ENCODE measurements around the gene JPT2.
"Not testable (repeated sequence)": the region's sequence is repeated elsewhere in the genome, so short reads cannot be mapped to it uniquely, and the experiment has no call there.

Gene JPT2

GRCh38 chr16:1710811-1711507 is 32.9 kb downstream of the JPT2 start:
- DNase-seq: no peak

GRCh38 chr16:1712791-1713261 is 34.7 kb downstream of the JPT2 start:
- no peak for DNase-seq

GRCh38 chr16:1713331-1713730 is 35.3 kb downstream of the JPT2 start:
- DNase-seq: no peak

DNA sequence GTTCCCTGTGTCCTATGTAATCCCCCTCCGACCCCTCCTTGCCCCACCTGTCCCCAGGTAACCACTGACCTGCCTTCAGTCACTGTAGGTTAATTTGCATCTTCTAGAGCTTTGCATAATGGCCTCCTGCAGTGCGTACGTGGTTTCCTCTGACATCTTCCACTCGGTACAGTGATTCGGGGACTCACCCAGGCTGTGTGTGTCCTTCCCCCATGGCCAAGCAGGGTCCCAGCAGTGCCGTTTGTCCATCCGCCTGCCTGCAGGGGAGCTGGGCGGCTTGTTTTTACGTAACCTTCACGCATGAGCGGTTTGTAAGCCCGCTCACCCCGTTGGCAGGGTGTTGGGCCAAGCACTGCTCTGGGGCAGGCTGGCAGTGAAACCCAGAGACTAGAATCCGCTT is 35.9 kb downstream of the JPT2 start:
- no peak for DNase-seq

DNA sequence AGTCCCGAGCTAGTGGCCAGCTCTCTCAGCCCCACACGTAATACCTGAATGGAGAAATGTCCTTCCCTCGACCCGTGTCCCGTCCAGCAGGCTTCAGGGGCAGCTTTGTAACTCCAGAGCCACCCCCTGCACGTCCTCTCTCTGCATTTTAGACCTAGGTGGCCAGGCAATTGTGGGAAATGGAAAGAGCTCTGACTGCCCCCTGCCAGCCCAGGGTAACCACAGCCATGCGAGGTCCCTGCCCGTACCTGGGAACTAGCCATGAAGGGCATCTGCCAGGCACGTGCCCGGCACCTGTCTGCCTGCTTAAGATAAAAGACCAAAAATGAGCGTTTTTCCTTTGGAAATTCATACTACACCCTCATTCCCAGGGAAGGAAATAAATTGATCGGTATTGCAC is 37.1 kb downstream of the JPT2 start:
- DNase-seq: no peak

GRCh38 chr16:1718236-1718635 is 40.2 kb downstream of the JPT2 start:
- not testable (repeated sequence) for DNase-seq

DNA sequence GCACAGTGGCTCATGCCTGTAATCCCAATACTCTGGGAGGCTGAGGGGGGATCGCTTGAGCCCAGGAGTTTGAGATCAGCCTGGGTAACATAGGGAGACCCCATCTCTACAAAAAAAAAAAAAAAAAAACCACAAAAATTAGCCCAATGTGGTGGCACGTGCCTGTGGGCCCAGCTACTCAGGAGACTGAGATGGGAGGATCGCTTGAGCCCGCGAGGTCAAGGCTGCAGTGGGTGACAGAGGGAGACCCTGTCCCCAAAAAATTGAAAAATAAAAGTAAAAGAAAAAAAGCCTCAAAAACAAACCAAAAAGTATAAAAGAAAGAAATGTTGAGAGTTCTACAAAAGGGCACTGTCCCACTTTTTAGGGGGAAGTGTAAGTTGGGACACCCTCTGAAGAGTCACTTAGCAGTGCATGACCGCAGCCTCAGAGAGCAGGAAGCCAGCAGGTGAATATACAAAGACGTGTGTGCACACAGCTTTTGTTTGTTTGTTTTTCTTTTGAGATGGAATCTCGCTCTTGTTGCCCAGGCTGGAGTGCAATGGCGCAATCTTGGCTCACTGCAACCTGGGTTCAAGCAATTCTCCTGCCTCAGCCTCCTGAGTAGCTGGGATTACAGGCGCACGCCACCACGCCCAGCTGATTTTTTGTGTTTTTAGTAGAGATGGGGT is 41.6 kb downstream of the JPT2 start:
- DNase-seq: not testable (repeated sequence)

DNA sequence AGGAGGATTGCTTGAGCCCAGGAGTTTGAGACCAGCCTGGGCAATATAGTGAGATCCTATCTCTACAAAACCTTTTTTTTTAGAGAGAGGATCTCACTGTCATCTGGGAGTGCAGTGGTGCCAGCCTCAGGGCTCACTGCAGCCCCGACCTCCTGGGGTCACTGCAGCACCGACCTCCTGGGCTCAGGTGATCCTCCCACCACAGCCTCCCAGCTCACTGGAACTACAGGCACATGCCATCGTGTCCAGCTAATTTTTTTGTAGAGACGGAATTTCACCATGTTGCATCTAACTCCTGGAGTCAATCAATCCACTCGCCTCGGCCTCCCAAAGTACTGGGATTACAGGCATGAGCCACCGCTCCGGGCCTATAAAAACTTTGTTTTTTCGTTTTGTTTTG is 43.3 kb downstream of the JPT2 start:
- no peak for DNase-seq

DNA sequence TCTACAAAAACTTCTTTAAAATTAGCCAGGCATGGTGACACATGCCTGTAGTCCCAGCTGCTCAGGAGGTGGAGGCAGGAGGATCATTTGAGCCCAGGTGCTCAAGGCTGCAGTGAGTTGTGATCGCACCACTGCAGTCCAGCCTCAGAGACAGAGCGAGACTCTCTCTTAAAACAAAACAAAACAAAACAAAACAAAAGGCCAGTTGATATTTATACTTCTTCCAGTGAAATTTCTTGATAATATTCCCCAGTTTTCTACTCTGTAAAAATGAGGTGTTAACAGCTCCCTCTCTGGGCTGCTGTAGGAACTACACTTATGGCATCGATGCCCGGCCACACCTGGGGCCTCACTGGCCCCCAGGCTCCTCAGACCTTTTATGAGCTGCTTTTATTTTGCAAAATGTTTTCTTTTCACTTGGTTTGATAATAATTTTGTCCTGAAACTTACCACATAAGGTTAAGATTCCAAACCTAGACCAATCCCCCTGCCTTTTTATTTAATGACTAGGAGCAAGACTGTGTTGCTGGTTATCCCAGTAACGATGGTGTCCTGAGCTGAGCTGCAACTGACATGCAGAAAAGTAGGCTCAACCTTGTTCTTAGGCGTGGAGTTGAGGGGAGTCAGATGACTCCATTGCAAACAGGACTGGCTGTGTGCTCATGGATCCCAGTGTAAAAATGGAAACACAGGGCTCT is 45.5 kb downstream of the JPT2 start:
- DNase-seq: no peak

GRCh38 chr16:1724491-1724890 is 46.4 kb downstream of the JPT2 start:
- no peak for DNase-seq

GRCh38 chr16:1726661-1727502 is 48.8 kb downstream of the JPT2 start:
- no peak for DNase-seq

DNA sequence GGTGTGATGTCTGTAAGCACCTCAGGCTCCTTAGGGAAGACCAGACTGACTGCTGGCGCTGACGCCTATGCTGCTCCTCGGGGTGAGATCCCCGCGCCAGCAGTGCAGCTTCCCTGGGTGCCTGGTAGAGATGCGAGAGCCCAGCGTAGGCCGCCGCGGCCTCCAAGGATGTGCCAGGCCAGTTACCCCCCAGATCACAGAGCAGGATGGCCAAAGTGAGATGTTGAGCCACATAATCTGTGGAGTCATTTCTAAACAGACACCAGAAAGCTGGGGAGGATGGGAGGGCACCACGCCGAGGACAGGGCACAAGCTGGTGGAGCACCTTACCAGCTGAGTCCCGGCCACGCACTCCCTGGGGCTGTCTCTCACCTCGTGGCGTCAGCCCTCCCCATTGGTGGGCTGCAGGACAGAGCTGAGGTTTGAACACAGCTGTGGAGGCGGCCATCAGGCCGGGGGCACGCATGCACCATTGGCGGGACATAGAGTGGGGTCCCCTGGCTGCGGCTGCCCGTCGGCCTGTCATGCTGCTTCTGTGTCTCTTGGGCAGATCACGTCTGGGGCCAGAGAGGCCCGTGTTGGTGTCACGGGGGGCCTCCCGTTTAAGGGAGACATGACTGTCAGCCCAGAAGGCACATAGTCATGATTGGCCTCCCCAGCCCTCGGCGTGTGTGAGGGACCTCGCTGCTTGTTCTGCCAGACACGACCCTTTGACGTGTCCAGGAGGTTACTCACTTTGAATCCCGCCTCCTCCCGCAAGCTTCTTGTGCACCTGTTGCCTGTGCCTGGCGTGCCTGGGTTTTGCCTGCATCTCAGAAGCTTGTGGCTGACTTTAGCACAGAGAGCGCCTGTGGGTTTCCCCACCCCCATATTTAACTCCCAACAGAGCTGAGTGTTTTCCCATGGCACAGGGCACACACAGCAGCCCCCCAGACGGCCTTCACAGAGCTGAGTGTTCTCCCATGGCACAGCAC is 49.9 kb downstream of the JPT2 start:
- DNase-seq: no peak

DNA sequence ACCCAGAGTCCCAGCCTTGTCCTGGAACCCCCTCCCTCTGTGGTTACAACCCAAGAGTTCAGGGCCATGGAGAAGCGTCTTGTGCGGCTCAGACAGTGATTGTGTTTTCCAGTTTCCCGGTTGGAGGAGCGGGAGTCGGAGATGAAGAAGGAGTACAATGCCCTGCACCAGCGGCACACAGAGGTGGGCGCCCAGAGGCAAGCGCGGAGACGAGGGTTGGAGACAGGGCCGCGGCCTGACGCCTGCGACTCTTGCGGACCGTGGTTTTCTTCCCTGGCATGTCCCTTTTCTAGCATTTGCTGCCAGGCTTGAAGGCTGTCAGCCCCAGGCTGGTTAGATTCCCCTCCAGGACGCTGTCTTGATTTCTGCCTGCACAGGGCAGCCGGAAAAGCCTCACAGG is 50.9 kb downstream of the JPT2 start:
- DNase-seq: no peak

DNA sequence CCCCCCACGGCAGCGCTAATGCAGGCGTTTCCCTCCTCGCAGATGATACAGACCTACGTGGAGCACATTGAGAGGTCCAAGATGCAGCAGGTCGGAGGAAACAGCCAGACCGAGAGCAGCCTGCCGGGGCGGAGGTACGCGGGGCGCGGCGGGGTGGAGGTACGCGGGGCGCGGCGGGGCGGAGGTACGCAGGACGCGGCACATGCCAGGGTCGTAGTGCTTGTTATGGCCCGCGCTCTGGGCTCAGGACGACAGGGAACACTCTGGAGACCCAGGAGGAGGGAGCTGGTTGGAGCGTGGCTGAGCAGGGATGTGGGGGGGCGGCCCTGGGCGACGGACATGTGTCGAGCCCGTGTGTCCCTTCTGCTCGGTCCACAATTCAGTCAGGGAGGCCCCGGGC is 51.4 kb downstream of the JPT2 start:
- no peak for DNase-seq

GRCh38 chr16:1731073-1731472 is 53.0 kb downstream of the JPT2 start:
- no peak for DNase-seq

DNA sequence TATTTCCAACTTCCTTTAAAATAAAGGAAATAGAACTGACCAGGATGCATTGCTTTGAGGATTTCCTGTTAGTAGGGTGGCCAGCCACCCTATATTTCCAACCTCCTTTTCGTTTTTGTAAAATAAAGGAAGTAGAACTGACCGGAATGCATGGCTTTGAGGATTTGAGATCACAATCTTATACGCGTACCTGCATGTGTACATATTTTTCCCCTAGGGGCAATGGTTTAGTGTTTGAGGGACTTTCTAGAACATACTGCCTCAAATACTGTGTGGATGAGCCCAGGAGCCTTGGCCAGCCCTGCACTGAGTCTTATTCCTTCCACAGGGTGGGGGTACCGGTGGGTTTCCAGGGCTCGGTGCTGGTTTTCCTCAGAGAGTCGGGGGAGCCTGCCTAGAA is 53.5 kb downstream of the JPT2 start:
- no peak for DNase-seq

- no peak for DNase-seq
These were observed 54.0 kb downstream of the JPT2 start for GRCh38 chr16:1732071-1732470.

DNA sequence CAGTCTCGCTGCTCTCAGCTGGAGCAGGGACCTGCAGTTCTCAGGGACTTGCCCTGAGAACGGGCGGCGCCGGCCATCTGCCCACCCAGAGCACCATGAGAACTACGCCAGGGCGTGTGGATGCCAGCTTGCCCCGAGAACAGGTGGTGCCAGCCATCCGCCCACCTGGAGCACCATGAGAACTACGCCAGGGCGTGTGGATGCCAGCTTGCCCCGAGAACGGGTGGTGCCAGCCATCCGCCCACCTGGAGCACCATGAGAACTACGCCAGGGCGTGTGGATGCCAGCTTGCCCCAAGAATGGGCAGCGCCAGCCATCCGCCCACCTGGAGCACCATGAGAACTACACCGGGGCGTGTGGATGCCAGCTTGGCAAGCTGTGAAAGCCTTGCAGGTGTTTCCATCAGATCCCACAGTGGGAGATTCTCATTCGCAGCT is 54.5 kb downstream of the JPT2 start:
- not testable (repeated sequence) for DNase-seq

DNA sequence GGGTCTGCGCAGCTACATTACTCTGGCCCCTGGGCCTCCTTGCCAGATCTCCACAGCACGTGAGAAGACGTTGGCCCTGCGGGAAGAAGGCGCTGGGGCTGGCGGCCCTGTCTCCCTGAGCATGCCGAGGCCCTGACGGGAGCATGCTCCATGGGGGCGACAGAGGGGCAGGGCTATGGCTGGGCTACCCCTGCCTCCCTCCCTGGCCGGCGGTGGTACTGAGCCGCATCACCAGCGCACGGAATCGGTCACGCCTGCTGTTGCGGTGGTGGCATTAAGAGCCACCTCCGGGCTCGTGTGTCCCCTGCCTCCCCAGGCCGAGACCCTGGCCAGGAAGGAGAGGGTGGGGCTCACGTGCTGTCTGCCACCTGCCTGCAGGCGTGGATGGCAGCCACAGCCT is 56.0 kb downstream of the JPT2 start:
- no peak for DNase-seq

DNA sequence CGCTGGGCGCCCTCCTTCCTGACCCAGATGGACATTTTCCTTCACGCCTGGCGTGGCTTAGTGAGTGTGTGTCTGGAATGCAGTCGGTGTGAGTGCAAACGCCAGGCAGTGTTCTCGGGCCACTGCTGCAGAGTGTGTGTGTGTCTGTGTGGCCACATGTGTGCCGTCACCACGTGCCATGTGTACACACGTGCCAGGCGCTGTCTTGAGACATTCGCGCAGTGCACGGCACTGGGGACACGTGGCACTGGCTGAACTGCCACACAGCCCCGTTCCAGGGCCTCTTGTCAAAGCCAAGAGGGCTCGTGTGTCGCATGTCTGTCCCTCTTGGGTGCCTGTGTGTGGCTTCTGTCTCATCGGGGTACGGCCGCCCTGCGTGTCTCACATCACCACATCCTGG is 56.7 kb downstream of the JPT2 start:
- no peak for DNase-seq

GRCh38 chr16:1740234-1740633 is 62.2 kb downstream of the JPT2 start:
- no peak for DNase-seq

Data from left hindlimb (tissue), 1 donor.